Gastrocnemius medialis (tissue), 4 donors: ENCODE measurements around the gene METTL16.

Experiments
- POLR2A ChIP-seq, 2 donors: fragments of 450-650 bp; IDR thresholded peaks; one replicate each; pipeline ENCODE4 v1.6.1; 2017; ENCODE audit warnings: antibody characterized with exemption in 2 of 2, mild to moderate bottlenecking in 2 of 2, moderate library complexity in 2 of 2
- TF ChIP-seq, protein P1 (sequence below), 5 experiments: fragments of 450-650 bp in 3 of 5; fragments of 200-600 bp in 2 of 5; sonication (generic) in 2 of 5; IDR thresholded peaks in 4 of 5; conservative IDR thresholded peaks in 1 of 5; 1 replicate in 4 of 5; 2 replicates in 1 of 5; pipeline ENCODE4 v1.5.1; 2016 to 2019; ENCODE audit warnings: antibody characterized with exemption in 5 of 5, mild to moderate bottlenecking in 3 of 5, moderate library complexity in 3 of 5

DNA sequence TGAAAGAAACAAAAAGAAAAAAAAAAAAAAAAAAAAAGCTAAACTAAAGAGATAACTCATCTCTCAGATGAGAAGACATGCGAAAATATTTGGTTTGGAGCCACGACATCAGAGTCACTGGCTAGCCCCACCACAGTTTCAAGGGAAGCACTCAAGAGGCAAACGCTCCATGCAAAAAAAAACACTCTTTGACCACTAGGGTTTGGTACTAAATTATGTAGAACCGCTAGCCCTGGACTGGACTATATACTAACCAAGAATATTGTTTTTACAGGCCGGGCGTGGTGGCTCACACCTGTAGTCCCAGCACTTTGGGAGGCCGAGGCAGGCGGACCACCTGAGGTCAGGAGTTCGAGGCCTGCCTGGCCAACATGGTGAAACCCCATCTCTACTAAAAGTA is 37.3 kb downstream of the METTL16 start:
- TF ChIP-seq, protein P1, sequence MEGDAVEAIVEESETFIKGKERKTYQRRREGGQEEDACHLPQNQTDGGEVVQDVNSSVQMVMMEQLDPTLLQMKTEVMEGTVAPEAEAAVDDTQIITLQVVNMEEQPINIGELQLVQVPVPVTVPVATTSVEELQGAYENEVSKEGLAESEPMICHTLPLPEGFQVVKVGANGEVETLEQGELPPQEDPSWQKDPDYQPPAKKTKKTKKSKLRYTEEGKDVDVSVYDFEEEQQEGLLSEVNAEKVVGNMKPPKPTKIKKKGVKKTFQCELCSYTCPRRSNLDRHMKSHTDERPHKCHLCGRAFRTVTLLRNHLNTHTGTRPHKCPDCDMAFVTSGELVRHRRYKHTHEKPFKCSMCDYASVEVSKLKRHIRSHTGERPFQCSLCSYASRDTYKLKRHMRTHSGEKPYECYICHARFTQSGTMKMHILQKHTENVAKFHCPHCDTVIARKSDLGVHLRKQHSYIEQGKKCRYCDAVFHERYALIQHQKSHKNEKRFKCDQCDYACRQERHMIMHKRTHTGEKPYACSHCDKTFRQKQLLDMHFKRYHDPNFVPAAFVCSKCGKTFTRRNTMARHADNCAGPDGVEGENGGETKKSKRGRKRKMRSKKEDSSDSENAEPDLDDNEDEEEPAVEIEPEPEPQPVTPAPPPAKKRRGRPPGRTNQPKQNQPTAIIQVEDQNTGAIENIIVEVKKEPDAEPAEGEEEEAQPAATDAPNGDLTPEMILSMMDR (IDR thresholded peaks at IDR 0.05 in 4 of 5, conservative IDR thresholded peaks at IDR 0.05 in 1 of 5) = no peak
- no peak for TF ChIP-seq POLR2A (IDR thresholded peaks at IDR 0.05)
